ENCODE results near the gene MRPS16.

DNA sequence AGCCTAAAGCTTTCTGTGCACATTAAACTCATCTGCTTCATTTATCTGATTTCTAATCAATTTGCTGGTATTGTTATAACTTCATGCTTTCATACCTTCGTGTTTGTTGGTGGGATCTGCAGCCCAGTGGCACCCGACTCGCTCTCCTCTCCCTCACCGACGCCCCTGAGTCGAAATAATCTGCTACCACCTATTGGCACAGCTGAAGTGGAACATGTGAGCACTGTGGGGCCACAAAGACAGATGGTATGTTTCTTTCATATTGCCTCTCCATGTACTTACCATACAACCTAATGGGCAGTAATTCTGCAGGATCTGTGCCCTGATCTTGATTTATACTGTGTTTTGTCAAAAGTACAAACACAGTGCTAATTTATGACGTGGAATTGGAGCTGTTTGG, 17.7 kb downstream of the MRPS16 start:
- TF ChIP-seq CTCF (IDR thresholded peaks at IDR 0.05; ENCODE audit: low read length) (no peak), EZH2 (IDR thresholded peaks at IDR 0.05; ENCODE audit: borderline replicate concordance, low read length) (no peak)

Data from OCI-LY1 (cell line).